Inflammatory macrophage treated with lipopolysaccharide for 1 hour (primary cell): ENCODE data around the gene MYO5B.
A peak's percentile ranks its signal among the peaks of the same experiment; 100 is the strongest.
"Not testable (repeated sequence)": the region's sequence is repeated elsewhere in the genome, so short reads cannot be mapped to it uniquely, and the experiment has no call there.

ENCODE experiments used
- DNase-seq, 2 donors: peaks; one replicate each; pipeline ENCODE4 v3.0.0-alpha.2; 2020 to 2022

The MYO5B gene

DNA sequence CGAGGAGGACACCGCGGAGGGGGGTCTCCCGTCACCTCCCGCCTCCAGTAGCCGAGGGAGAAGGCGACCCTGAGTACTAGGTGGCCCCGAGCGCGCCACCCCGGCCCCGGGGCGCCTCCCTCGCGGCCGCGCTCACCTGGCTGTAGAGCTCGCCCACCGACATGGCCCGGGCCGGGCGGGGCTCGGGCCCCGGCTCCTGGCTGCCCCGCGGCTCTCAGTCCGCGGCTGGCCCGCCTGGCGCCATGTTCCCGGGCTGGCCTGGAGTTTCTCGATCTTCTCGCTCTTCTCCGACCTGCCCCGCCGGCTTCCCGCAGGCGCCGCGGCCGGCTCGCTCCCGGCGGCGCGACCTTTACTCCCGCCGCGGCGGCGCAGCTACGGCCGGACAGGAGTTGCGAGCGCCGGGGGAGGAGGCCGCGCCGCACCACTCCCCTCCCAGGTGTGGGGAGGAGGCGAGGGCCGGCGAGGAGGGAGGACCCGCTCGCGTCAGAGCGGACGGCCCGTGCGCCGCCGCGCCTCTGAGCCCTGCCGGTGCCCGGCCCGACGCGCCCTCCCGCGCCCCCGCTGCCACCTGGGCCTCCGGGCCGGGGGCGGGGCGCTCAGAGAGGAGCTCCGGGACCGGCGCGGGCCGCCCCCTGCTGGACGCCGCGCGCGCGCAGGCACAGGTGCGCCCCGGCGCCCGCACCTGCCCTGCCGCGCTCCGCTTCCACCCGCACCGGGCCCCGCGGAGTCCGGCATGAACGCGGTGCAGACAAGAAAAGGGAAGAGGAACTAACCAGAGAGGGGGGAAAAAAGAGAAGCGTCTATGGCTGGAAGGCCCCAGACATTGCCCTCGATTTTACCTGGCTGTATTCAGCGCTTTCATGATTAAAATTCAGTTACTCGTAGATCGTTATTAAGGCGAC, at the start of gene MYO5B:
MYO5B (minus strand) TSS at position 517 of the 902 bp plus-strand sequence; CDS start at position 163, 354 bp downstream.
- no peak for DNase-seq

DNA sequence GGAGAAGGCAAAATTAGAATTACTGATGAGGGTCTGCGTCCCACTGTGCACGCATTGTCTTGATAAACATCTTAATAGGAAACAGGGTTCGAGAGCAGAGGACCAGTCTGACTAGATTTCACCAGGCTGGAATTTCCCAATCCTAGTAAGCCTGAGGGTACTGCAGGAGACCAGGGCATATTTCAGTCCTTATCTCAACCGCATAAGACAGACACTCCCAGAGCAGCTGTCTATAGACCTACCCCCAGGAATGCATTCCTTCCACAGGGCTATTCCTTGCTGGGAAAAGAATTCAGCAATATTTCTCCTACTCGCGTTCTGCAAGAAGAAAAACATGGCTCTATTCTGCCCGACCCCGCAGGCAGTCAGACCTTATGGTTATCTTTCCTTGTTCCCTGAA, 46.8 kb upstream of the MYO5B start:
- DNase-seq: not testable (repeated sequence)

DNA sequence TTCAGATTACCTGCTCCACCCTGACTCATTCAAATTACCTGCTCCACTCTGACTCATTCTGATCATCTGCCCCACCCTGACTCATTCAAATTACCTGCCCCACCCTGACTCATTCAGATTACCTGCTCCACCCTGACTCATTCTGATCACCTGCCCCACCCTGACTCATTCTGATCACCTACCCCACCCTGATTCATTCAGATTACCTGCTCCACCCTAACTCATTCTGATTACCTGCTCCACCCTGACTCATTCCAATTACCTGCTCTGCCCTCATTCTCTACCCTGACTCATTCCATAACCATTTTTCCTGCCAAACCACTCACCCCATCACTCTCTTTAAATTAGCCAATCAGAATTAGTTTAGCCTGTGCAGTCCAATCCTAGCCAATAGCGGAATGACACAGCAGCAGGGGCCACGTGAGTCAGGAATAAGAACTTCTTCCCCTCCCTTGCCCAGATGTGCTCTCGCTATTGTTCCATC, 45.2 kb upstream of the MYO5B start:
- no peak for DNase-seq

DNA sequence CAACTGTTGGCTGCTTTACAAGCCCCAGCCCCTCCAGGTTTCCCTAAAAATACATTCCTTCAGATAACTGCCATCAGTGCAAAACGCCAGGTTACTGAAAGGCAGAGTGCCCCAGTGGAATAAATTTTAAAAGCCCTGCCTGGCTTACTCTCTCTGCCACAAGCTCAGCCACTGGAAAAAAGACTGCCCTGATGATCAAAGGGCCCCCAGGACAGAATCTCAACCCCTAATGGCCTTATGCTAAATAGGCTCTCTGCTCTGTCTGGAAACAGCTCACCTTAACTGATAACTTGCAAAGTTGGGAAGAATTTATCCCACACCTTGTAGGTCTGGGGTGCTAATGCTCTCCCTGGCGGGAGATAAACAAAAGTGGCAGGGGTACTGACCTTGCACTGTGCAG, 37.5 kb upstream of the MYO5B start:
- no peak for DNase-seq

DNA sequence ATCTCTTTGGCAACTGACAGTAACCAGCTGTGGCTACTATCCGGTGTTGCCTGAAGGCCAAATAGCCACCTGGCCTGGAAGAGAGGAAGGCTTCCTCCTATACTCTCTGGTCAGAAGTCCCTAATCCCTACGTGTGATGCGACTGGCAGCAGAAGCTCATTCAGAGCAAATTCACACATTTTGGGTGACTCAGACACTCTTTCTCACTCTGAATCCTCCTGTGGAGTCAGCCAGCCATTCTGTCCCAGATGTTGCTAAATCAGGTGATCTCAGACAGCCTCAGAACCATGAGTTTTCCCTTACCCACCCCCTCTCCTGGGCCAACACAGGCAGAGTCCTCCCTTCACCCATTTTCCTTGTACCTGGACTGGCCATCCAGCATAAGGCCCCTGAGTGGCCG, 36.7 kb upstream of the MYO5B start:
- DNase-seq: no peak

DNA sequence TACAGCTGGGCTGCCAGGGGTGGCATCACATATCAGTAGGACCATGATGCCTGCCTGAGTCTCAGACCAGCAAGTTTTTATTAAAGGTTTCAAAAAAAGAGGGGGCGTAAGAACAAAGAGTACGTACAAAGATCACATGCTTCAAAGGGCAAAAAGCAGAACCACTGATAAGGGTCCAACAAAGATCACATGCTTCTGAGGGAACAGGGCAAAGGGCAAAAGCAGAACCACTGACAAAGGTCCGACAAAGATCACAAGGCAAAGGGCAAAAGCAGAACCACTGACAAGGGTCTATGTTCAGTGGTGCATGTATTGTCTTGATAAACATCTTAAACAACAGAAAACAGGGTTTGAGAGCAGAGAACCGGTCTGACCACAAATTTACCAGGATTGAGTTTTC, 25.3 kb upstream of the MYO5B start:
- DNase-seq: not testable (repeated sequence)

DNA sequence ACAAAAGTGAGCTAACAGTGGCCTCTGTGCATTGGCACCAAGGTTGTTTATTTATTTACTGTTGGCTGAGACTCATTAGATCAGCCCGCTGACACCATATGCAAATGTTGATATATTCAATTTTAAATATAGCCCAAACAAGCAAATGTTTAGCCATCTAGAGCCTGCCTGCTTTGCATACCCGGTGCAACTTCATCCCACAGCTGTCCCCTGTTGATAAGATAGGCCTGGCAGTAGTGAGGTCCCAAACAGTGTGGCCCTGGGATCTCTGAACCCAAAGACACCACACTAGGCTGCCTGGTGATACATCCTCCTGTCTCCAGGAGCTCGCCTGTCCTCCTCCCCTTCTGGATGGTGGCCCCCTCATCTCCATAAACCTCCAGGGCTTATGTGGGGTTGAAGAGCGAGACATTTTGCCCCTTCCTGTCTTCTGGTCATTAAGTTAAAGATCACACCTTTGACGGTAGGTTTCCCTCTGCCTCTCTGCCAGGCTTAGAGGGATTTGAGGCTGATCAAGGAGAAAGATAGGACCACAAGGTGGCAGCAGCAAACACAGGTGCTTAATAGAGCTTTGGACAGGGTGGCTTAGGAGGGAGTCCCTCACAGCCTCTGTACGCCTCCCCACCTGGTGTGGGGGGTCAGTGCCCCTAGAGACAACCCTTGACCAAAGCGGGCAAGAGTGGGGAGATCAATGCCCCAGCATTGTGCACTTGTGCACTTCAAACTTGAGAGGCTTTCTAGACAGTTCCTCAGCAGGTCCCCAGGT, 23.7 kb upstream of the MYO5B start:
- DNase-seq: peak; percentile 12 to 42

DNA sequence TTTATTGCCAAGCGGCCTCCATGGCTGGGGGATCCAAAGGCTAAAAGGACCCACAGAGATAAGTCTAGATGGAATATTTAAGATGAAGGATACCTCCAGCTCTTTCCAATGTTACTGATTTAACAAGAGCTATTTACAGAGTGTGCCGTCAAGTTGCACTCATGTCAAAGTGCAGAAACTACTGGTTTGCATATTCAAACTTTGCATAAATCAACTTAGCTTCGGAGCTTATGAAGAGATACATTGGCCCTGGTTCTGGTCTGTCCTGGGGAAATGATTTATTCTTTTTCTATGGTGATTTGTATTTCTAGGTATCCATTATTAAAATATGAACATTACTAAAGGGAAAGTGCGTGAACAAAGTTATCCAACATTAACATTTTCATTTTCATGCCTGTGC, 14.4 kb upstream of the MYO5B start:
- no peak for DNase-seq

DNA sequence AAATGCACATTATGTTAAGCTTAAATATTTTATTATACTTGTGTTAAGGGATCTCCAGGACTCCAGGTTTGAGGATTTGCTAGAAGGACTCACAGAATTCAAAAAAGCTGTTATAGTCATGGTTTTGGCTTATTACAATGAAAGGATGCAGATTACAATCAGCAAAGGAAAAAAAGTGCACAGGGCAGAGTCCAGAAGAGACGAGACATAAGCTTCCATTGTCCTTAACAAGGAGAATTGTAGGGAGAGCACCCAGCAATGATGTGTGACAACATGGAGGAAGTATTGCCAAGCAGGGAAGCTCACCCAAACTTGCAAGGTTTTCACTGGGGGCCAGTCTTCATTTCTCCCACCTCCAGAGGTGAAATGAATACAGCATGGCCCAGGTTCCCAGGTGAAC, 12.8 kb upstream of the MYO5B start:
- DNase-seq: no peak

DNA sequence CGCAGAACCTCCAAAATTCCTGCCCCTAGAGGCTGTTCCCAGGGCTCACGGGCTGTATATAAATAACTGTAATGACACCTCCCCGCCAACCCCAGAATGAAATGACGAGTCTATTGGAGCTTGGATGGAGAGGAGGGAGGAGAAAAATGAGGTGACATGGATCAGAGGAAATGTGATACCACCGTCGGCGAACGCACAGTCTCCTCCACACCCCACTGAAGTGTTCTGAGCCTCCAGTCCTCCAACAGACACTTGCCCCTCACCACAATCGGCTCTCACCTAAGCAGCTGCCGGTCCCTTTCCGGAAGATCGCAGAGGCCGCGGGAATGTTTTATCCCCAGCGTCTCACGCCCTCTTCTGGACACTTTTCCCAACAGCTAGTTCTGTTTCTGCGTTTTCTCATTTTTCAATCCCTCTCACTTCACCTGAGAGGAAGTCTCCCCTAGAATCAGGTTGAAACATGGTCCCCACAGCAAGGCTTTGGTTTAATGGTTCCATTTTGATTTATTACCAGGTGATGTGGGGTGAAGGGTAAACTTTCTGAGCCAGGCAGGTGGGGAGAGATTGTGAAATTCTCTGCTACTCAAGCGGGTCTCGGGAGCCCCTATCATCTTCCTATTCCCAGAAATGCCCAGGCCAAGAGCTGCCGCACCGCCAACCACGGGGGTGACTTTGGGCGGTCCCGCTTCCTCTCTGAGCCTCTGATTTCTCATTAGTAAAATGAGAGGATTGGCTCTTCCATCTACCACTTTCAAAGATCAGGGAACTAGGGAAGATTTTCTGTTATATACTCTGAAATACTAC, 9.1 kb upstream of the MYO5B start:
- DNase-seq: peak in 1 of 2 donors; percentile 23

DNA sequence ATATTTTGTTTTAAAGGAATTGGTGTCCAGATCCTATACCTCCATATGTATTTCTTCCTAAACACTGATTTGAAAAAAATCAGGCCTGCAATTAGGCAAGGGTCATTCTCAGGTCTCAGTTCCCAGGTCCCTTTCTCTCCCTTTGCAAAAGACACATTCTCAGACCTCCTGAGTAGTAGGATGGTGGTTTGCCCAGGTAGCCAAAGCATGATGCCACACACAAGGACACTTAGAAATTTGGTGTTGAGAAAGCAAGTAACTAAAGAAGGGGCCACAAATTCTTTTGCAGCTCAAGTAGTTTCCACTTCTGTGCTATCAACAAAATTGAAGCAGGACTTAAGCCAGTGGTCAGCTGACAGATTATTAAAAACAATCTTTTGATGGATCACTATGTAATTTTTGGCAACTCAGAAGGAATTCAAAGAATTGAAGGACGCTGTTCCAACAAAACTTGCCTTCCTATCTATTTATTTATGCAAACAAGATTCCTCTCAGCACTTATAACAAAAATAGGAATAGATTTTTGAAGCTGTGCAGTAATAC, 6.6 kb upstream of the MYO5B start:
- DNase-seq: no peak

DNA sequence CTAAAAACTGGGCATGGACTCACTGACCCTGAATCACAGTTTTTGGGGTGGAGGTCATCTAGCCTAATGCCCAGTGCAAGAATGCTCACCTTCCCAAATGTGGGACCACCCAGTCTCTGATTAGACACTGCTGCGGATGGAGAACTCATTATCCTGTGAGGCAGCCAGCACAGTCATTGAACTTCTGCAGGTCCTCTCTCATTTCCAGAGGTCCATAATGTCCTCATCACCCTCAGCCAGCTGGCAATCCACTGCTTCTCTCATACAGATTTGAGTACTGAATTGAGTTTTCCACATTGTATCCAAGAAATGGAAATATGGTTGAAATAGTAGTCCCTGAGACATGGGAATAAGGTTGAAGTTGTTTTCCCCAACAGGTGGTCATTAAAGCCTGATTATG, 5.0 kb upstream of the MYO5B start:
- no peak for DNase-seq

DNA sequence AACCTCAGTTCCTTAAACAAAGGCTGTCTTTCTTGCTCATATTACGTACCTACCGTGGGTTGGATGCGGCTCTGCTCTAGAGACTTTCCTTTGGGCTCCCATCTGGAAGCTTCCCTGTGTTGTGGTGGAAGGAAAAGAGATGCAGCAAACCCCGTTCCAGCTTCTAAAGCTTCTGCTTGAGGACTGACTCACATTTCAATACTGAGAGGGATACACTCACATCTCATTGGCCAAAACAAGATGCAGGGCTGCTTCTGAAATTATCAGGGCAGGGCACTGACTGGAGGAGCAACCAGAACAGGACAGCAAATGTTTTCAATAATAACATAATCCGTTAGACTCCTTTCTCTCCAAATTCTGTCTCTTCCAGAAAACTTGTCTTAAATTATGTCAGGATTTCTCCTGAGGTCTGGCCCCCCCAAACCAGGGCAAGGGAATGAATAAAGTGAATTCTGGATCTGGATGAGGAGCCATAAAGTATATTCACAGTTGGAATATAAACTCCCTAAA, 4.5 kb upstream of the MYO5B start:
- DNase-seq: no peak

DNA sequence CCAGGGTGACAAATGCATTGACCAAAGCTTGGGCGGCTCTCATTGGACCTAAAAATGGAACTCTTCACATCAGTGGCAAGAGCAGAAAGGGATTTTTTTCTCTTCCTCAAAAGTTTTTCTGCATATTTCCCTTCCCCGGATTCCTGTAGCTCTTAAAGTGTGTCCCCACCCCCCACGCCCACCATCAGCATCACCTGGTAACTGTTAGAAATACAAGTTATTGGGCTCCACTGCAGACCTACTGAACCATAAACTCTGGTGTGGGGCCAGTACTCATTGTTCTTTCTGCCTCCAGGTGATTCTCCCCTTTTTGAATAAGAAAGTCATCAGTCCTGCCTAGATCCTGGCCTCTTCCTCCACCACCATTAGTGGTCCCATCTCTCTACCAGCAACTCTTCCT, 1.3 kb upstream of the MYO5B start:
- DNase-seq: no peak

DNA sequence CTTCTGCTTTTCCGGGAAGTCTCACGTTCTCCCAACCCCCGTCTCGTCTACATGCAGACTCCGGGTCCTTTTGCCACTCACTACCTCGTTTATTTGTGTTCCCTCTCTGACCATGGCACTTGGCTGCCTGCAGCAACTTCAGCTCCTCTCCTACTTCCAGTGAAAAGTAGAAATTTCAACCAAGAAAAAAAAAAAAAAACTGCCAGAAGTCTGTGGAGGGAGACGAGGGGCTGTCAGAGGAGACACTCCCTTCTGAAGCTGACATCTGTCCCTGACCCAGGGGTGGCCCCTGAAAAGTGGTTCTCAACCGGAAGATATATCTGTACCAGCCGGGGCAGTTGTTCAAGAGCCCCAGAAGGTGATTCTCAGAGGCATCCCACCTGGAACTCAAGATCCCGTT, 742 bp upstream of the MYO5B start:
- no peak for DNase-seq

DNA sequence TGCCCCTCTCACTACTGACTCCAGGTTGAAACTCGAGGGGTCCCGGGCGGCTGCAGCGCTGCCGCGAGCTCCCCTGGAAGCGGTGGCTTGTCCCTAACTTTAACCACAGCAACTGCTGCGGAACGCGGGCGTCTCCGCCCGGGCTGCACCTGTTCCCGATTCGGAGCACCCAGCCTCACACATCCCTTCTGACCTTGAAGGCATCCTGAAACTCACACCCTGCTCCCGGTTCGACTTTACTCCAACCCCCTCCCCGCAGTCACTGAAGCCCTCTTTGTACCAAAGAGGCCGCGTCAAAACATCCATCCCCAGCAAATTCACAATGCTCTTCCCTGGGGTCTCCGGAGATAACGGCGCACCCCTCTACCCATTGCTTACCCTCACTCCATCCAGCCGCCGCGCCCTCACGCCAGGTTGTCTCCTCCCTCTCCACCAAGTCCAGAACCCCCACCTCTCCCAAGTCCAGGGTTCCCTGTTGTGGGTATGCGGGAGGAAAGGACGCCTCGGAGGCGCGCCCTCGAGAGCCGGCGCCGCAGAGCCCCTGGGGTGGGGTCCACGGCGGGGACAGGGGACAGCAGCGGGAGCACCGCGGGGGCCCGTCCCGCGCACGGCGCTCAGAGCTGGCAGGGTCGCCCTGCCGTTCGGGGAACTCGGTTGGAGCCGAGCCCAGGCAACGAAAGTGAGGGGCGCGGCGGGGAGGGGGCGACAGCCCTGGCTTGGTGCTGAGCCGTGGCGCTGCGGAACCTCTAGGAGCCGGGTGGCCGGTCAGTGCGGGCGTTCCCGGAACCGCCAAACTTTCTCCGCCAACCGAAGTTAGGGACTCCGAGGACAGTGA, 934 bp downstream of the MYO5B start:
- DNase-seq: no peak

DNA sequence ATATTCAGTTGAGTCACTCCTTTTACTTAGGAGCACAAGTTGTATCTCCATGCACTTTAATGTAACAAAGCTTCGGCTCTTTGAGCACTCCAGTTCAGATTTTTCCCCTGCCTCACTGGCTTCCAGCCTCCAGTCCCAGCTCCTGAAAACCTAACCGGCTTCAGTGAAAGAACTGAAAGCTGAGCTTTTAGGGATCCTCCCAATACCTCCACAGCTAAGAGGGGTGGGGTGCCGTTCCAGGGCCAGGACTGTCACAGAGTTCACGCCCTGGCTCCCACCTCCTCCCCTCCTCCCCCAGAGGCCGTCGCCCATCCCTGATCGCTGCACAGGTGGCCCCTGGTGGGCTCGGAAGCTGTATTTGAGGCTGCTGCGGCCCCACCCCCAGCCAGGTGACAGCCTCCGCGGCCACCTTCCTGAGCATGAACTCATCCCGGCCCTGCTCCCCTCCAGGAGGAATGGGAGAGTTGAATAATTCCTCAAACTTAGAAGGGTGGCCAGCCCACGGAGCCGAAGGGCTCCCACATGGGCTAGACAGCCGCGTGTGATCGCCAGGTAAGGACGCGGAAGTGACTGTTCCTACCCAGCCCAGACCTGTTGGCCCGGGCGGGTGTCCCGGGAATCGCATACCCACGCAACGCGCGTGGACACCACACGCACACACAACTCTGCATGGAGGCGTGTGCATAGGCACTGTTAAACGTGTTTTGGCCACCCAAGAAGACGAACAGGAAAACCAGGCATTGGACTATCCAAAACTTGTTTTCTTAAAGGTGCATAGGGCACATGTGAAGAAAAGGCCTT, 1.8 kb downstream of the MYO5B start:
- no peak for DNase-seq

DNA sequence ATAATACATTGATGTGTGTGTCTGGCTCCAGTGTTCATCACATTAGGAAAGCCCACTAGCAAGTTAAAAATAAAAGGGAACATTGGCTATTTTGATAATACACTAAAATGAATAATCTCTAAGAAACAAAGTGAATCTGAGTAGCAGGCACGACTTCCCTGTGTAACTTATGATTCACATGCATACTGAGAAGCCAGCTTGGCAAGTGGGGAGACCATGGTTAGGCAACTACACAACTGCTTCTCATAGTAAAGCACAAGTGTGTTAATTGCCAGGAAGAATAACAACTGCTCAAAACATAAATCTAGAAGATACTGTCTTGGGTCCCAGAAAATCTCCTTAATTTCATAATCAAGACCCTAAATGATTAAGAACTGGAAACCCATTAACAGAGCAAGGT, 4.0 kb downstream of the MYO5B start:
- no peak for DNase-seq

DNA sequence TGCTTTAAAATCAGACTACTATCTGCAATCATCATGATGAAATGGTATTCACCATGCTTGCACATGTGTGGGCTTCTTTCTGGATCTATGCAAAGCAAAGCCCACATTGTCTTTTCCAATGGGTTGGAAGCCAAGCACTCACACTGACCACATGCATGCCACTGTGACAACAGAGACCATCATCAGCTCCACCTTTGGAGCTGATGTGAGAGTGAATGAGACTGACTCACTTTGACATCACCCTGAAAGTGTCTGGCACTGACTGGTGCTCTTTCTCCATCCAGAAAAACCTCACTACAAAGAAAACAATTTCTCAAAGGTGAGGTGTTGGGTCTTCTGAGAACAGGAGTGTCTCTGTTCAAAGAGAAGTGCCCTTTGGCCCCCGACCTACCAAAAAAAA, 4.7 kb downstream of the MYO5B start:
- no peak for DNase-seq

DNA sequence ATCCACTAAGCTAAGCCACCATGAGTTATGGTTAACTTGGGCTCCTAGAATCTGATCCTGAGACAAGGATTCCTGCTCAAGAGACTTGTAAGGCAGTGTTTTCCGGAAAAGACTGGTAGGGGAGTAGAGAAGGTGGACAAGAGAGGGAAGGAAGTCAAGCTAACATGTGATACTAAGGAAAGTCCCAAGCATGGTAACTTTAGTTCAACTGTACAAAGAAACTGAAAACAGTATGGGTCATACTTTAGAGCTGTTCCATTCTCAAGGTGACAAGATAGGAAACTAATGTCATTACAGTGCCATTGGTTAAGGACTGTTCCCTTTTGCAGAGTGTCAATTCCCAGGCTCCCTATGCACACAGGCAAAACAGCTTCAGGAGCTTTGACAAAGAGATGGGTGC, 5.8 kb downstream of the MYO5B start:
- DNase-seq: no peak

DNA sequence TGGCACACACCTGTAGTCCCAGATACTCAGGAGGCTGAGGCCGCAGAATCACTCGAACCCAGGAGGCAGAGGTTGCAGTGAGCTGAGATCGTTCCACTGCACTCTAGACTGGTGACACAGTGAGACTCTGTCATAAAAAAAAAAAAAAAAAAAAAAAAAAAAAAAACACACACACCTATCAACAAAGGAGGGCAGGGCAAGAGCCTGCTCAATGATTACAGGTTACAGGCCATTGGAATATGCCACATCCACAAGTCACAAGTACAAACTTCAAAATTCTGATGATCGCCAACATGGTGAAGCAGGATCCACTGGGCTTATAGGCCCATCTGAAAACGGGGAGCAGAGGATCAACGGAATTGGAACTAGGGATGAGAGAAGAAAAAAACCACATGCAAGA, 6.3 kb downstream of the MYO5B start:
- DNase-seq: no peak
